Adrenal gland (tissue), 12 donors: ENCODE measurements around the gene SLC19A1. TPM values are rescaled to one million over a fixed set of nuclear protein-coding genes. Genes with fewer than 3 reads are reported as not detected.

Experiments
- DNase-seq, 7 donors: peaks; one replicate each; pipeline ENCODE4 v3.0.0-alpha.2; 2019 to 2020
- H3K27ac ChIP-seq, 5 donors: fragments of 200-600 bp; sonication (generic) in 4 of 5; 1 replicate in 3 of 5; 2 replicates in 2 of 5; pipeline versions ENCODE4 v1.5.1 to v1.8.0; 2016 to 2020; ENCODE audit warnings: mild to moderate bottlenecking in 1 of 5
- H3K27me3 ChIP-seq: fragments of 200-600 bp; 2 replicates; pipeline ENCODE4 v1.8.0; 2021
- H3K36me3 ChIP-seq, 2 donors: fragments of 200-600 bp; replicated peaks in 1 of 2; 1 replicate in 1 of 2; 2 replicates in 1 of 2; pipeline versions ENCODE4 v1.5.1 to v1.8.0; 2018 to 2022
- H3K4me1 ChIP-seq, 2 donors: fragments of 200-600 bp; replicated peaks in 1 of 2; 1 replicate in 1 of 2; 2 replicates in 1 of 2; pipeline versions ENCODE4 v1.5.1 to v1.8.0; 2018 to 2021
- H3K4me3 ChIP-seq, 4 donors: fragments of 200-600 bp; sonication (generic) in 3 of 4; one replicate each; pipeline ENCODE4 v1.5.1; 2016 to 2018
- H3K9me3 ChIP-seq, 3 donors: fragments of 200-600 bp; sonication (generic) in 1 of 3; replicated peaks in 1 of 3; 1 replicate in 2 of 3; 2 replicates in 1 of 3; pipeline versions ENCODE4 v1.5.1 to v1.8.0; 2016 to 2021
- CTCF ChIP-seq, 6 experiments: fragments of 450-650 bp in 4 of 6; fragments of 200-600 bp in 2 of 6; sonication (generic) in 1 of 6; IDR thresholded peaks; 1 replicate in 5 of 6; 2 replicates in 1 of 6; pipeline versions ENCODE4 v1.5.1 to v1.8.0; 2016 to 2021; ENCODE audit warnings: antibody characterized with exemption in 6 of 6, mild to moderate bottlenecking in 2 of 6, moderate library complexity in 1 of 6
- POLR2A ChIP-seq, 2 donors: fragments of 450-650 bp; IDR thresholded peaks; one replicate each; pipeline ENCODE4 v1.6.1; 2017; ENCODE audit warnings: antibody characterized with exemption in 2 of 2, mild to moderate bottlenecking in 2 of 2, moderate library complexity in 1 of 2
- WGBS, 4 donors: extraction: QIAGEN DNeasy Blood & Tissue Kit in 2 of 4; methylation state at CpG; one replicate each; pipeline versions ENCODE4 v1.1.5 to v1.1.7; 2013 to 2017; 5-methylcytosine and 5-hydroxymethylcytosine counted together
- intact Hi-C, 2 donors: fragments of 100-400 bp; cut with DNase I; formaldehyde crosslinking; loops; one replicate each; pipeline versions ENCODE4 v1.14.1 to v1.15.0; 2022 to 2023
- polyA plus RNA-seq, 3 donors: library from polyadenylated mRNA; stranded (reverse); fragments of 200-250 nt in 2 of 3; fragments of 350-450 nt in 1 of 3; fragmentation: Illumina TruSeq in 1 of 3; extraction: RNeasy Lipid Tissue Mini Kit (QIAGEN cat#74804) in 1 of 3; gene quantifications; one replicate each; pipeline ENCODE4 v1.2.3, GENCODE V29; 2013 to 2014
- total RNA-seq, 9 donors: library from RNA; depleted of rRNA in 4 of 9; stranded (reverse); fragments of >200 nt in 4 of 9; fragments of 120-200 nt in 1 of 9; fragmentation: NEBNext Ultra II Directional in 1 of 9; extraction: Animal tissue kit (Norgen Biotek cat#: 25700) in 1 of 9; gene quantifications; one replicate each; pipeline versions ENCODE4 v1.1.0 to v1.2.4, GENCODE V29; 2013 to 2023
- donor health status: healthy with polysubstance abuse.
- donor health status: Bipolar disorder and iron deficiency.
- donor health status: DM: yes; HTN: yes; CAD: no.
- donor health status: DM: no; HTN: no; CAD: no.
- donor health status: DM: no; HTN: no; CAD: no.
- donor health status: DM: yes; HTN: yes; CAD: no.

The SLC19A1 gene
- total and polyA plus RNA-seq, 12 donors, result 1.7 to 21.2 (median 15.3) TPM

GRCh38 chr21:45458281-45459170 is 83.7 kb downstream of the SLC19A1 start:
- no peak for DNase-seq
- H3K4me1 ChIP-seq, result peaks cover 0 to 4% of the 10 kb centered on the region in 2 donors

GRCh38 chr21:45457832-45458172 is 84.4 kb downstream of the SLC19A1 start:
- intact Hi-C loops, result no loop called here
- H3K4me3 ChIP-seq, result no peak overlapping the region
- no peaks in the 10 kb centered on the region for H3K9me3 ChIP-seq
- no peaks in the 10 kb centered on the region for H3K27me3 ChIP-seq
- no peak overlapping the region for H3K27ac ChIP-seq
- no peak for DNase-seq
- no peaks in the 10 kb centered on the region for H3K36me3 ChIP-seq
- no peak for TF ChIP-seq CTCF (IDR thresholded peaks at IDR 0.05)
- TF ChIP-seq POLR2A (IDR thresholded peaks at IDR 0.05), result no peak
- H3K4me1 ChIP-seq, result peaks cover 0 to 4% of the 10 kb centered on the region in 2 donors
- 83 to 91% (median 86%) methylated on average over 1 to 9 of the region's 9 CpGs for WGBS, 4 donors

More at GRCh38 chr21:45458281-45459170, 83.7 kb downstream of the SLC19A1 start:
- H3K36me3 ChIP-seq, result no peaks in the 10 kb centered on the region
- H3K27me3 ChIP-seq, result no peaks in the 10 kb centered on the region
- intact Hi-C loops, result no loop called here
- 78 to 93% (median 90%) methylated on average over 3 to 30 of the region's 30 CpGs for WGBS, 4 donors
- no peak for TF ChIP-seq CTCF (IDR thresholded peaks at IDR 0.05)
- no peak for TF ChIP-seq POLR2A (IDR thresholded peaks at IDR 0.05)
- no peaks in the 10 kb centered on the region for H3K9me3 ChIP-seq
- H3K27ac ChIP-seq, result no peak overlapping the region
- no peak overlapping the region for H3K4me3 ChIP-seq

- no peak for TF ChIP-seq POLR2A (IDR thresholded peaks at IDR 0.05)
- no peak for TF ChIP-seq CTCF (IDR thresholded peaks at IDR 0.05)
- peaks cover 0 to 4% of the 10 kb centered on the region in 2 donors for H3K4me1 ChIP-seq
- intact Hi-C loops, result no loop called here
- WGBS, 4 donors, result 86 to 94% (median 89%) methylated on average over 3 to 25 of the region's 25 CpGs
- H3K36me3 ChIP-seq, result no peaks in the 10 kb centered on the region
- DNase-seq, result no peak
- H3K9me3 ChIP-seq, result no peaks in the 10 kb centered on the region
- no peak overlapping the region for H3K27ac ChIP-seq
- H3K4me3 ChIP-seq, result no peak overlapping the region
- no peaks in the 10 kb centered on the region for H3K27me3 ChIP-seq
Observed at GRCh38 chr21:45457161-45457831, 84.9 kb downstream of the SLC19A1 start.

- 91 to 95% (median 93%) methylated on average over 12 to 38 of the region's 38 CpGs for WGBS, 4 donors
- H3K4me1 ChIP-seq, result peaks cover 0 to 4% of the 10 kb centered on the region in 2 donors
- H3K4me3 ChIP-seq, result no peak overlapping the region
- TF ChIP-seq CTCF (IDR thresholded peaks at IDR 0.05), result no peak
- no peak for TF ChIP-seq POLR2A (IDR thresholded peaks at IDR 0.05)
- intact Hi-C loops, result no loop called here
- no peaks in the 10 kb centered on the region for H3K27me3 ChIP-seq
- H3K27ac ChIP-seq, result no peak overlapping the region
- H3K36me3 ChIP-seq, result no peaks in the 10 kb centered on the region
- H3K9me3 ChIP-seq, result no peaks in the 10 kb centered on the region
- no peak for DNase-seq
Observed at GRCh38 chr21:45456584-45457160, 85.6 kb downstream of the SLC19A1 start.
